GM19240 (cell line): ENCODE measurements around the gene SLC25A17.

Source experiments
- DNase-seq: peaks from one replicate; pipeline ENCODE4 v3.0.0; 2011; ENCODE audit warnings: low spot score; ENCODE audit not compliant: insufficient read length

SLC25A17 gene

DNA sequence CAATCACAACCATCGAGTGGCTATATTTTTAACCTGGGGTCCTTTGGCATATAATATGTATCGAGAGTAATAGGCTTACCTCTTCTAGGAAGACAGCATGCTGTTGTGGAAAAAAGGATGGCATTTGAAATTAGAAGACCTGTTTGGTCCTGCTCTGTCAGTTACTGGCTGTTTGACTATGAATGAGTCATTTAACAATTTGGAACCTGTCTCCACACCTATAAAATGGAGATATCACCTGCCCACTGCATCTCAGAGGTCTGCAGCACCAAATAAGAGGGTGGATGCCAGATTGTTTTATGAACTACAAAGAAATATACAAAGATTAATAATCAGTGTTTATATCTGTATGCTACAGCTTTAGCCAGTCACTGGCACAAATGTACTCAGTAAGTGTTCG, 60.8 kb downstream of the SLC25A17 start:
- no peak for DNase-seq

DNA sequence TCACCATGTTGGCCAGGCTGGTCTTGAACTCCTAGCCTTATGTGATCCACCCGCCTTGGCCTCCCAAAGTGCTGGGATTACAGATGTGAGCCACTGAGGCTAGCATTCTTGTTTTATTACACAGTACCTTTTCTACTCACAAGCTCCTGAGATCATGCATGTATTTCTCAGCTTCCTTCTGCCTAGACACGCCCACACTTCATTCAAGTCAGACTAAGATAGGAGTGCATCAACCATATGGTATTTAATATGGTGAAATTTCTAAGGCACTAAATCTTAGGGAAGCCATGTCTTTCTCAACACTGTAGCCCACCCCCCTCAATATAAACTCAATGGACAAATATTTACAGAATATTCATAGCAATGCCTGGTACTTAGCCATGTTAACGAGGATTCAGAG, 62.1 kb downstream of the SLC25A17 start:
- no peak for DNase-seq

DNA sequence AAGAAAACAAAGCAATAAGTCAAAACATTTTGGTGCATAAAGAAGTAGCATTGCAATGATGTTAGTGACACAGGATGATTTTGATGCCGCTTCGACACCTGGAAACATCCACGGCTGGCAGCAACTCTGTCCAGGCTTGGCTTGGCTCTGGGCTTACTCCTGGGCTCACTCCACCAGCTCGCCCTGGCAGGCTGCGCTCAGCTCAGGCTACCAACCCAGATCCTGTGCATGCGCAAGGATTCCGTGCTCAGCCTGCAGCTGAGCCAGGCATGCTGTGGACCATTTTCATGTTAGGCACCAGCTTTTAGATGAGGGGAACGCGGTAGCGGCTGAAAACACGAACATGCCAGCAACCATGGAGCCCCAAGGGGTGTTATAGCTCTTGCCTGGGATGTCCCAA, 66.0 kb downstream of the SLC25A17 start:
- DNase-seq, result no peak

DNA sequence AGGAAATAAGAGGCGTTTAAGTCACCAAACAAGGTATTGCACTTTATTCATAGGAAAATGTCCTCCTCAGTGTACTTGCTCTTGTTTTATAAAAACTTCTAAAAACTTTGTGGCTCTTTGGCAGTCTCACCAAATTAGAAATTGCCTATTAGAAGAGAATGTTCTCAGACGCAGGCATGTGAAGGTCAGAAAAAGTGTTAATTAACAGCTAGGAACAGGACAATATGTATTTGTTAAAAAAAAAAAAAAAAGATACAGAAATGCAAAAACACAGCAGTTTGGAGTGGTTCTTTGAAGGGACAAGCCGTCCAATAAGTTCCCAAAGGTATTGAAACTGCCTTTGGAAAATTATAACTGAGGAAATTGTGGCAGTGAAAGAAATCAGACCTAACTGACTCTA, 67.9 kb downstream of the SLC25A17 start:
- no peak for DNase-seq

- no peak for DNase-seq
Observed at GRCh38 chr22:40749829-40750228, 69.3 kb downstream of the SLC25A17 start.

- no peak for DNase-seq
Observed at GRCh38 chr22:40748388-40749355, 70.5 kb downstream of the SLC25A17 start.

DNA sequence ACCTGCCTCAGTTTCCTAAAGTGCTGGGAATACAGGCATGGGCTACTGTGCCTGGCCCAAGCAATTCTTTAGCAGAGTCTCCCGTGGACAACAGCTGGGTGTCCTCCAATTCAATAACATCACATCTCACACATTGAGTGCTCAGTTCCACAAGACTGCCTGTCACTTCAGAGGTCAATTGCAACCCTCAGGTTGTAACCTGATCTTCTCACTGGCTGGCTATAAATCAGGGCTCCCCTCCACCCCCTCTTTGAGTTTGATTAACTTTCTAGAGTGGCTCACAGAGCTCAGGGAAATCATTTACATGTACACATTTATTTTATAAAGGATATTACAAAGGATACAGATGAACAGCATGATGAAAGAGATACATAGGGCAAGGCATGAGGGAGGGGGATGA, 71.8 kb downstream of the SLC25A17 start:
- DNase-seq, result no peak

DNA sequence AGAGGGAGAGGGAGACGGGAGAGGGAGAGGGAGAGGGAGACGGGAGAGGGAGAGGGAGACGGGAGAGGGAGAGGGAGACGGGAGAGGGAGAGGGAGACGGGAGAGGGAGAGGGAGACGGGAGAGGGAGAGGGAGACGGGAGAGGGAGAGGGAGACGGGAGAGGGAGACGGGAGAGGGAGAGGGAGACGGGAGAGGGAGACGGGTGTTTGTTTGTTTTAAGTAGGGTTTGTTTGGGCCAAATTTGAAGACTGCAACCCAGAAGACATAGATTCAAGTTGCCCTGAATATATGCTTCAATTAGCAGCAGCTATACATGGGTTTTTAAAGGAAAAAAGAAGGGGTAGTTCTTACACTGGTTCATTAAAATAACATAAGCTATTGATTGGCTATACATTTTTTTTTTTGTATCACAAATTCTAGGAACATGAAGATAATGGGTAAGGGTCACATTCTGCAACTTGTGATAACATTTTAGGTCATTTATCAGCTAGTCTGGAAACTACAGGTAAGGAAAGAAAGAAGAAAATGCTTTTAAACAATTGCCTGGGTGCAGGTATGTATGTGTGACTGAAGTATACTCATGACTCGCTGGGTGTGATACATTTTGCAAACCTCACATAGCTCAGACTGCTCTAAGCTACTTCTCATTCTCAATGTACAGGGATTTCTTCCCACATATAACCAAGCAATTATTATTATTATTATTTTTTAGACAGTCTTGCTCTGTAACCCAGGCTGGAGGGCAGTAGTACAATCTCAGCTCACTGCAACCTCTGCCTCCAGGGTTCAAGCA, 72.5 kb downstream of the SLC25A17 start:
- no peak for DNase-seq

DNA sequence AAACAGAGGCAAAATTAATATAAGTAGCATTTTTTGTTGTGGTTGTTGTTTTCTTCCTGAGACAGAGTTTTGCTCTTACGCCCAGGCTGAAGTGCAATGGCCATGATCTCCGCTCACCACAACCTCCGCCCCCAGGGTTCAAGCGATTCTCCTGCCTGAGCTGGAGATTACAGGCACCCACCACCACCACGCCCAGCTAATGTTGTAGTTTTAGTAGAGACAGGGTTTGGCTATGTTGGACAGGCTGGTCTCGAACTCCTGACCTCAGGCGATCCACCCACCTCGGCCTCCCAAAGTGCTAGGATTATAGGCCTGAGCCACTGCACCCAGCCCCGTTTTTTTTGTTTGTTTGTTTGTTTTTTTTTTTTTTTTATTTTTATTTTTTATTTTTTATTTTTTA, 75.4 kb downstream of the SLC25A17 start:
- no peak for DNase-seq

DNA sequence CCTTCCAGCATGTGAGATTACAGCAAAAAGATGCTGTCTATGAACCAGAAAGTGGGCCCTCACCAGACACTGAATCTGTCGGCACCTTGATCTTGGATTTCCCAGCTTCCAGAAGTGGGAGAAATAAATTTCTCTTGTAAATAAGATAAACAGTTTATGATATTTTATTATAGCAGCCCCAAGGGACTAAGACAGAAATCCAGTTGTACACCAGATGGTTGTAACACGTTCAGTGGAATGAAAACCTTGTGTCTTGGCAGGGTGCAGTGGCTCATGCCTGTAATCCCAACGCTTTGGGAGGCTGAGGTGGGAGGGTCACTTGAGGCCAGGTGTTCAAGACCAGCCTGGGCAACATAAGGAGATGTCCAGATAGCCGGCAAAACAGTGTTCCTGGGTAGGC, 78.0 kb downstream of the SLC25A17 start:
- DNase-seq, result no peak

DNA sequence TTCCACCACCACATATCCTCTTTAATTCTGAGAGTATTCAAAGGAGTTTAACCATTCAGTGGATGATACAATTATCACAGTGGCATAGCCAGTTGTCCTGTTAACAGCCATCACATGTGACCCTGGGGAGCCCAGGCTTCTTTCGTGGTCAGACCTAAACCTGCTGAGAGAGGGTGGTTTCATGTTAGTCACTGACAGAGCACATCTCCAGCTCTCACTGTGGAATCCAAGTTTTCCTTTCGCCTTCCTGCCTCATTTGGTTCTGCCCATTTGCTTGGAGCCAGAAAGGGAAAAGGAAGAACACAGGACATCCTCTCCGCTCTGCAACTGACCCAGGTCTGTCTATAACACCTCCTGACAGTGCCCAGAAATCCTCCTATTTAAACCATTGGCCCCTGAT, 79.4 kb downstream of the SLC25A17 start:
- DNase-seq, result no peak

- no peak for DNase-seq
Observed at GRCh38 chr22:40733919-40734318, 85.2 kb downstream of the SLC25A17 start.

- no peak for DNase-seq
Observed at GRCh38 chr22:40732999-40733292, 86.2 kb downstream of the SLC25A17 start.

DNA sequence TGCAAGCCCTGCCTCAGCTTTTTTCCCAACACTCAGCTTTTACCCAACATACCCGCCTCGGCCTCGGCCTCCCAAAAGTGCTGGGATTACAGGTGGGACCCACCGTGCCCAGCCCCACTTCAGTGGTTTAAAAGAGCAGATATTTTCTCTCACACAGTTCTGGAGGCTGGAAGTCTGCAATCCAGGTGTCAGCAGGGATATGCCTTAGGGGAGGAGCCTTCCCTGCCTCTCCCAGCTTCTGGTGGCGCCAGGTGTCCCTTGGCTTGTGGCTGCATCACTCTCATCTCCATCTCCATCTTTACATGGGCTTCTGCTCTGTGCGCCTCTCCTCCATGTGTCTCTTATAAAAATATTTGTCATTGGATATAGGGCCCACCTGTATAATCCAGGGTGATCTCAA, 89.9 kb downstream of the SLC25A17 start:
- DNase-seq, result no peak

GRCh38 chr22:40728731-40729189, 90.4 kb downstream of the SLC25A17 start:
- DNase-seq, result no peak

GRCh38 chr22:40727964-40728615, 91.1 kb downstream of the SLC25A17 start:
- no peak for DNase-seq

- DNase-seq, result no peak
Observed at GRCh38 chr22:40727070-40727963, 91.8 kb downstream of the SLC25A17 start.

DNA sequence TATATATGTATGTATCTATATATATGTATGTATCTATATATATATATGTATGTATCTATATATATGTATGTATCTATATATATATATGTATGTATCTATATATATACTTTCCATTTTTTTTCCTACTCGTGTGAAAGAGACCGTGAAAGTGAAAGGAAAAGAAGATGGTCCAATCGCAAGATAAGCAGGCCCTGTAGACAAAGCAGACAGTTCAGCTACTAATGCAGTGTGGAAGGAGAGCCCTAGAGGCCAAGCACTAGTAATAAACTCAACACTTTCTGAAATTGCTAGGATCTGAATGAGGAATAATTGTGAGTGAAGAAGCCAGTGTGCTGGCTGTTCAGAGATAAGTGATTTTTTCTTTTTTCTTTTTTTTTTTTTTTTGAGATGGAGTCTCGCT, 92.6 kb downstream of the SLC25A17 start:
- no peak for DNase-seq

DNA sequence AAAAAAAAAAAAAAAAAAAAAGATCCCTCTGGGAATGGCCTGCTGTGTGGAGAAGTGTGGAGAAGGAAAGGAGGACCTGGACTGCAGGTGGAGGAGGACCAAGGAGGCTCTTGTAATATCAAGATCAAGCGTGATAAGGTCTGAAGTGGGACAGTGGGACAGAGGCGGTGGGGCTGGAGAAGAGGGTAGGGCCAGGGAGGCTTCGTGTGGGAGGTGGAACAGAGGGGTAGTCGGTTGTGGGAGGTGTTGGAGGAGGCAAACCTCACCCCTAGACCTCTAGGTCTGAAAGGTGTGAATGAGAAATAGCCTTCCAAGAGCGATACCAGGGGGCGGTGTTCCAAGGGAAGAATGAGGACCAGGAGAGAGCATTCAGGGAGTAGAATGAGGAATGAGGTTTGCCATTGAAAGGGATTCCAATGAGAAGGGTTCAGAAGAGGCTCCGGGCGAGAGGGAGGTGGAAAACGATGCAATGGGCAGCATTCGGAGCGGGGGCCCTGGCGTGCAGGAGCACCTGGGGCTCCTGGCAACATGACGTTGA, 95.7 kb downstream of the SLC25A17 start:
- DNase-seq, result no peak

DNA sequence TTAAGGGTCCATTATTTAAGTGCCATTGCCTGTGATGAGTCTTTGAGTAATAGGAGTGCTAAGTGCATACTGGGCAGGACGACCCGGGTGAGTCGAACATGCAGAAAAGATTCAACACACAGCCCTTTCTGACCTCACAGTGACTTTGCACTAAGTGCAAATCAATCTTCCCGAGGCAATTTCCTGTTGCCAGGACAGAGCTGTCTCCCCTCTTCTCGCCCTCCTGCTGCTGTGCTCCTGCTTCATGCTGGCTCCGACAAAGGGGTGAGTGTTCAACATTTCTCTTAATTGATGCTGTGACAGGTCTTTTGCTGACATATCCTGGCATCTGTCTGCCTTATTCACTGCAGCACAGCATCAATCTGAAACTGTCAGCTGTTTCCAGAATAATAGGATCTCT, 97.9 kb downstream of the SLC25A17 start:
- no peak for DNase-seq
